ENCODE results near the gene MACF1.

Gene MACF1

DNA sequence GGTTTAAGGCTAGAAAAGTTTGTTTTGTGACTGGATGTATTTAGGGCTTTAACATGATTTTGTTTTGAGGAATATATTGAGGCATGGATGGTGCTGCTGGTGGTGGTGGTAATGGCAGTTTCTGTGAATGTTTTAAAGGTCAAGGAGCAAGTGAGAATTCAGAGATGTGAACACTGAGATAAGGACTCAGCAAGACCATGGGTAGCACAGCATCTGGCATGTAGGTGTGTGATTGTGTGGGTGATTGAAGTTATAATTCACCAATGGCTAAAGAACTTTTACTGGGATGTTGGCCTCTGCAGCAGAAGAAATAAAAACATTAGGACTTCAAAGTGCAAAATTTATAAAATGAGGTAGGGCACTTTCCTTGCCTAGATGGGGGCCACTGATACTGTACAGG lies 65.9 kb downstream of the MACF1 start:
- Histone ChIP-seq H3K4me1 (ENCODE audit: low read depth, poor library complexity, severe bottlenecking) (peaks cover 76% of the 10 kb centered on the region), H4K20me1 (ENCODE audit: insufficient read depth) (no peaks in the 10 kb centered on the region), H3K27ac (peak overlapping the region; percentile 78), H3K36me3 (ENCODE audit: insufficient read depth) (no peaks in the 10 kb centered on the region), H2AFZ (ENCODE audit: low read depth) (no peak overlapping the region), H3K27me3 (ENCODE audit: insufficient read depth, low read depth) (no peaks in the 10 kb centered on the region), H3K4me2 (peak overlapping the region; percentile 99), H3K79me2 (ENCODE audit: insufficient read depth, low read depth) (peaks cover 61% of the 10 kb centered on the region), H3K4me3 (IDR thresholded peaks at IDR 0.05; ENCODE audit: insufficient read depth, low read depth, low read length) (peak overlapping the region; percentile 63), H3K9ac (peak overlapping the region; percentile 64)
- TF ChIP-seq, protein P1, sequence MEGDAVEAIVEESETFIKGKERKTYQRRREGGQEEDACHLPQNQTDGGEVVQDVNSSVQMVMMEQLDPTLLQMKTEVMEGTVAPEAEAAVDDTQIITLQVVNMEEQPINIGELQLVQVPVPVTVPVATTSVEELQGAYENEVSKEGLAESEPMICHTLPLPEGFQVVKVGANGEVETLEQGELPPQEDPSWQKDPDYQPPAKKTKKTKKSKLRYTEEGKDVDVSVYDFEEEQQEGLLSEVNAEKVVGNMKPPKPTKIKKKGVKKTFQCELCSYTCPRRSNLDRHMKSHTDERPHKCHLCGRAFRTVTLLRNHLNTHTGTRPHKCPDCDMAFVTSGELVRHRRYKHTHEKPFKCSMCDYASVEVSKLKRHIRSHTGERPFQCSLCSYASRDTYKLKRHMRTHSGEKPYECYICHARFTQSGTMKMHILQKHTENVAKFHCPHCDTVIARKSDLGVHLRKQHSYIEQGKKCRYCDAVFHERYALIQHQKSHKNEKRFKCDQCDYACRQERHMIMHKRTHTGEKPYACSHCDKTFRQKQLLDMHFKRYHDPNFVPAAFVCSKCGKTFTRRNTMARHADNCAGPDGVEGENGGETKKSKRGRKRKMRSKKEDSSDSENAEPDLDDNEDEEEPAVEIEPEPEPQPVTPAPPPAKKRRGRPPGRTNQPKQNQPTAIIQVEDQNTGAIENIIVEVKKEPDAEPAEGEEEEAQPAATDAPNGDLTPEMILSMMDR (conservative IDR thresholded peaks at IDR 0.05; ENCODE audit: low read depth, low read length), result no peak

DNA sequence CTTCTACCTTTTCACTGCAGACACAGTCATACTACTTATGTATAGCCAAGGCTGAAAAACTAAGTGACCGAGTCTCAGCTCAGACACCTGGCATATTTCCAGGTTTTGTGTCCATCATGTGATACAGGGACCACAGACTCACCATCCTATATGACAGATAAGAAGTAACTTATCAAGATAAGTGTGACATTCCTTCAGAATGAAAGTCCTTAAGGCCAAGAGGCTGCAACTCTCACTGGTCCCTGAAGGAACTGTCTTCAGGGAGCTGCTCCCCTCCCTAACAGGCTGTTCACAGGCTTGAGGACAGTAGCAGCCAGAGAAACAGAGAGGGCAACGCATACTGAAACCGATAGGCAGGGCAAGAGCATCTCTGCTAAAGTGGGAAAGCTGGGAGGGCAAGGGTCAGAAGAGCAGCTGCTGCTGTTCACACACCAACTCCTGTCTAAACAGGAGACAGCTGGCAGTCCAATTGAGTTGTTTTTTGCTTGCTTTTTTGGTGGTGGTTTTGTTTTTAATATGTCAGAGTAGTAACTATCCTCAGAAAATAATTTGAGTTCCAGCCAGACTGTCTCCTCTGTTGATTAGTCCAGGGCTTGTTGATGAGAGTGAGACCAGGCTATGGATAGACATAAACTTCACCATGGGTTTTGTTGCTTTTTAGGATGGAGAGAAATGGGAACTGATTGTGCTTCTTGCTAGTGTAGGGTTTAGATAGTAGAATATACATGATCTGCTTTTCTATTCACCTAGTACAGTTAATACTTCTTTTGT lies 67.7 kb downstream of the MACF1 start:
- H3K4me2 ChIP-seq, result peak overlapping the region; percentile 99
- H3K79me2 ChIP-seq (ENCODE audit: insufficient read depth, low read depth), result peaks cover 70% of the 10 kb centered on the region
- no peak overlapping the region; the same call in 1 of the 2 replicates for H3K9ac ChIP-seq

DNA sequence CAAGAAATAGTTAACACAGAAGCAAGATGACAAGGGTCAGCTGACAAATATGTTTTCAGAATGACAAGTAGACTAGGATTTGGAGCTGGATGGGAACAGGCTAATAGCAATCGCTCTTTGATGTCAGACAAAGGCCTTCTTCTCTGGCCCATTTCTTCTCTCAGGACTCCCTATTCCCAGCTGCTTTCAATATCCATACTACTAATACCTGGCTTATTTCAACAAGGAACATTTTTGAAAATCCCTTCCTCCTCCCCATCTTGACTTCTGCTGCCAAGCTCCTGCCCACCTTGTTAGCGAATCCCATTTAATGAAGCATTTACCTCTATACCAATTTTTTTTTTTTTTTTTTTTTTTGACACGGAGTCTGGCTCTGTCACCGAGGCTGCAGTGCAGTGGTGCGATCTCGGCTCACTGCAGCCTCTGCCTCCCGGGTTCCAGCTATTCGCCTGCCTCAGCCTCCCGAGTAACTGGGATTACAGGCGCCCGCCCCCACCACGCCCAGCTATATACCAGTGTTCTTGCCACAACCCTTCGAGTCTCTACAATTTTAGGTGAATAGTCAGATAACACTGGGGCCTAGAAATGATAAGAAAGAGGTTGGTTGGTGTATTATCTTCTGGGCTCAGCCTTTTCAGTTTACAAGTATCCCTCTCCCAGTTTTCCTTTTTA lies 68.4 kb downstream of the MACF1 start:
- Histone ChIP-seq H3K27ac (peak overlapping the region; percentile 38; the same call in 1 of the 2 replicates), H3K4me1 (ENCODE audit: low read depth, poor library complexity, severe bottlenecking) (peaks cover 88% of the 10 kb centered on the region), H3K27me3 (ENCODE audit: insufficient read depth, low read depth) (no peaks in the 10 kb centered on the region), H3K9ac (no peak overlapping the region), H4K20me1 (ENCODE audit: insufficient read depth) (no peaks in the 10 kb centered on the region), H3K79me2 (ENCODE audit: insufficient read depth, low read depth) (peaks cover 77% of the 10 kb centered on the region), H3K36me3 (ENCODE audit: insufficient read depth) (no peaks in the 10 kb centered on the region), H3K4me2 (peak overlapping the region; percentile 99), H2AFZ (ENCODE audit: low read depth) (no peak overlapping the region), H3K4me3 (IDR thresholded peaks at IDR 0.05; ENCODE audit: insufficient read depth, low read depth, low read length) (no peak overlapping the region)
- TF ChIP-seq, protein P1 (conservative IDR thresholded peaks at IDR 0.05; ENCODE audit: low read depth, low read length), result no peak

More for the DNA sequence above, 67.7 kb downstream of the MACF1 start:
- Histone ChIP-seq H3K36me3 (ENCODE audit: insufficient read depth) (no peaks in the 10 kb centered on the region), H3K27ac (peak overlapping the region; percentile 38), H3K4me1 (ENCODE audit: low read depth, poor library complexity, severe bottlenecking) (peaks cover 88% of the 10 kb centered on the region), H2AFZ (ENCODE audit: low read depth) (no peak overlapping the region), H3K27me3 (ENCODE audit: insufficient read depth, low read depth) (no peaks in the 10 kb centered on the region), H3K4me3 (IDR thresholded peaks at IDR 0.05; ENCODE audit: insufficient read depth, low read depth, low read length) (no peak overlapping the region), H4K20me1 (ENCODE audit: insufficient read depth) (no peaks in the 10 kb centered on the region)
- TF ChIP-seq, protein P1 (conservative IDR thresholded peaks at IDR 0.05; ENCODE audit: low read depth, low read length), result no peak

DNA sequence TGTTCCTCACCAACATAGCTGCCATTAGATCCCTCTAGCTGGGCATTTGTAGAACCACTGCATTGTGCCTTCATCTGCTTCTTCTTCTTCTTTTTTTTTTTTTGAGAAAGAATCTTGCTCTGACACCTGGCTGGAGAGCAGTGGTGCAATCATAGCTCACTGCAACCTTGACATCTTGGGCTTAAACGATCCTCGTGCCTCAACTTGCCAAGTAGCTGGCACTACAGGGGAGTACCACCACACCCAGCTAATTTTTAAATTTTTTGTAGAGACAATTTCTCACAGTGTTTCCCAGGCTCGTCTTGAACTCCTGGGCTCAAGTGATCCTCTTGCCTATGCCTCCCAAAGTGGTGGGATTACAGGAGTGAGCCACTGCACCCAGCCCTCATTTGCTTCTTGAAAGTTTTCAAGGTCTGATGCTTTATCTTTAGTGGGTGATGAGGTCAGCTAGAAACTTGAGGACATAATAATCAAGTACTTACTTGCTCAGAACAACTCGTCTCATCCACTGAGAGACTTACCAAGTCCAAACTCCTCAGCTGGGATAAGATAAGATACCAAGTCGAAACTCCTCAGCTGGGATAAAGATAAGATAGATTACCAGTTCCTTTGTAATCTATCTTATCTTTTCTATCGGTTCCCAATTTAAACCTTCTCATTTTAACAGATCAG lies 71.5 kb downstream of the MACF1 start:
- Histone ChIP-seq H3K4me3 (IDR thresholded peaks at IDR 0.05; ENCODE audit: insufficient read depth, low read depth, low read length) (no peak overlapping the region), H3K9ac (no peak overlapping the region), H3K79me2 (ENCODE audit: insufficient read depth, low read depth) (peaks cover 65% of the 10 kb centered on the region), H3K4me1 (ENCODE audit: low read depth, poor library complexity, severe bottlenecking) (peaks cover 69% of the 10 kb centered on the region), H3K36me3 (ENCODE audit: insufficient read depth) (no peaks in the 10 kb centered on the region), H2AFZ (ENCODE audit: low read depth) (no peak overlapping the region), H3K27me3 (ENCODE audit: insufficient read depth, low read depth) (no peaks in the 10 kb centered on the region), H4K20me1 (ENCODE audit: insufficient read depth) (no peaks in the 10 kb centered on the region), H3K27ac (no peak overlapping the region), H3K4me2 (peak overlapping the region; percentile 15; the same call in 1 of the 2 replicates)
- TF ChIP-seq, protein P1 (conservative IDR thresholded peaks at IDR 0.05; ENCODE audit: low read depth, low read length), result no peak

All from KMS-11 (cell line).